SK-N-DZ (cell line): ENCODE measurements around the gene ABCC5.

Experiments used
- DNase-seq: peaks from one replicate; pipeline ENCODE4 v3.0.0-alpha.2; 2015; ENCODE audit warnings: low spot score

ABCC5 gene

GRCh38 chr3:183927059-183927458 is 90.6 kb downstream of the ABCC5 start:
- DNase-seq: no peak

GRCh38 chr3:183924956-183925355 is 92.7 kb downstream of the ABCC5 start:
- no peak for DNase-seq

- DNase-seq: no peak
Measured at GRCh38 chr3:183924543-183924942, 93.1 kb downstream of the ABCC5 start.

- DNase-seq: no peak
Measured at GRCh38 chr3:183922421-183922820, 95.3 kb downstream of the ABCC5 start.

- no peak for DNase-seq
Measured at GRCh38 chr3:183921096-183921495, 96.6 kb downstream of the ABCC5 start.

GRCh38 chr3:183920416-183920815 is 97.3 kb downstream of the ABCC5 start:
- DNase-seq: no peak

- DNase-seq: no peak
Measured at GRCh38 chr3:183918178-183918577, 99.5 kb downstream of the ABCC5 start.

GRCh38 chr3:183917776-183918175 is 99.9 kb downstream of the ABCC5 start:
- DNase-seq: no peak

- no peak for DNase-seq
Measured at GRCh38 chr3:183914856-183915255, 102.8 kb downstream of the ABCC5 start.

GRCh38 chr3:183913580-183913920 is 104.1 kb downstream of the ABCC5 start:
- DNase-seq: no peak

- no peak for DNase-seq
Measured at GRCh38 chr3:183912895-183913579, 104.6 kb downstream of the ABCC5 start.

- DNase-seq: no peak
Measured at GRCh38 chr3:183911763-183912506, 105.7 kb downstream of the ABCC5 start.

- no peak for DNase-seq
Measured at GRCh38 chr3:183911087-183911486, 106.6 kb downstream of the ABCC5 start.

GRCh38 chr3:183909030-183909600 is 108.6 kb downstream of the ABCC5 start:
- DNase-seq: no peak

GRCh38 chr3:183907911-183908331 is 109.8 kb downstream of the ABCC5 start:
- DNase-seq: no peak

- no peak for DNase-seq
Measured at GRCh38 chr3:183907176-183907575, 110.5 kb downstream of the ABCC5 start.

GRCh38 chr3:183906234-183906921 is 111.3 kb downstream of the ABCC5 start:
- no peak for DNase-seq

- no peak for DNase-seq
Measured at GRCh38 chr3:183904833-183905780, 112.6 kb downstream of the ABCC5 start.

- DNase-seq: no peak
Measured at GRCh38 chr3:183898028-183898431, 119.7 kb downstream of the ABCC5 start.

GRCh38 chr3:183897606-183898005 is 120.1 kb downstream of the ABCC5 start:
- DNase-seq: no peak

- no peak for DNase-seq
Measured at GRCh38 chr3:183896610-183897009, 121.1 kb downstream of the ABCC5 start.
